T-cell (primary cell): ENCODE results near the gene UEVLD. TPM values are rescaled to one million over a fixed set of nuclear protein-coding genes. Genes with fewer than 3 reads are reported as not detected.

Experiments
- ATAC-seq, 4 experiments: fragments of 200-7000 bp in 3 of 4; fragments of 150-1000 bp in 1 of 4; cut with Tn5 transposase; replicated peaks in 1 of 4; 1 replicate in 3 of 4; 2 replicates in 1 of 4; pipeline ENCODE4 v1.10.0; 2021; ENCODE audit warnings: moderate library complexity in 3 of 4, mild to moderate bottlenecking in 2 of 4, moderate number of reproducible peaks in 1 of 4
- CTCF ChIA-PET, 2 donors: fragments of 300-600 bp; sonication (Branson Sonifier 250); formaldehyde crosslinking; loops; one replicate each; lab custom pipeline; 2022; ENCODE audit warnings: antibody characterized with exemption in 2 of 2; lab: Charles Lee
- POLR2A ChIA-PET, 2 donors: fragments of 300-600 bp; sonication (Branson Sonifier 250); formaldehyde crosslinking; loops; one replicate each; lab custom pipeline; 2022; ENCODE audit warnings: antibody characterized with exemption in 2 of 2; lab: Charles Lee
- DNase-seq, 35 experiments: peaks; one replicate each; pipeline versions ENCODE4 v3.0.0 to v3.0.0-alpha.2; 2013 to 2023
- H3K27ac ChIP-seq: one replicate; pipeline ENCODE4 v1.5.1; 2013; ENCODE audit warnings: low read length
- H3K27me3 ChIP-seq, 2 experiments: replicated peaks in 1 of 2; 1 replicate in 1 of 2; 2 replicates in 1 of 2; pipeline versions ENCODE4 v1.6.1 to v1.7.0; 2013; ENCODE audit warnings: low read length in 1 of 2, mixed read lengths in 1 of 2; ENCODE audit not compliant: control insufficient read depth in 2 of 2, insufficient read depth in 2 of 2; ENCODE audit errors: extremely low read depth in 1 of 2
- H3K36me3 ChIP-seq, 2 donors: 1 replicate in 1 of 2; 2 replicates in 1 of 2; pipeline versions ENCODE4 v1.6.1 to v1.7.0; 2013; ENCODE audit warnings: low read length in 1 of 2; ENCODE audit not compliant: control insufficient read depth in 2 of 2, insufficient read depth in 1 of 2; ENCODE audit errors: extremely low read depth in 1 of 2
- H3K4me1 ChIP-seq, 2 experiments: 1 replicate in 1 of 2; 2 replicates in 1 of 2; pipeline versions ENCODE4 v1.6.1 to v1.7.0; 2013; ENCODE audit warnings: low read length in 2 of 2, mixed read lengths in 1 of 2; ENCODE audit not compliant: insufficient read depth in 2 of 2, control insufficient read depth in 1 of 2; ENCODE audit errors: extremely low read depth in 1 of 2
- H3K4me3 ChIP-seq, 2 donors: 1 replicate in 1 of 2; 2 replicates in 1 of 2; pipeline versions ENCODE4 v1.5.1 to v1.7.0; 2013; ENCODE audit warnings: mild to moderate bottlenecking in 2 of 2, low read length in 1 of 2, moderate library complexity in 1 of 2; ENCODE audit not compliant: control insufficient read depth in 1 of 2; ENCODE audit errors: extremely low read depth in 1 of 2
- H3K9me3 ChIP-seq: 2 replicates; pipeline ENCODE4 v1.7.0; 2013
- H3K27ac Mint-ChIP-seq, 2 donors: one replicate each; pipeline ENCODE4 v1.8.0; 2020 to 2021; ENCODE audit warnings: mild to moderate bottlenecking in 2 of 2, mixed read lengths in 2 of 2
- H3K27me3 Mint-ChIP-seq, 2 donors: one replicate each; pipeline ENCODE4 v1.8.0; 2021 to 2022; ENCODE audit warnings: mixed read lengths in 2 of 2
- H3K36me3 Mint-ChIP-seq: one replicate; pipeline ENCODE4 v1.8.0; 2021; ENCODE audit warnings: mixed read lengths
- H3K4me1 Mint-ChIP-seq, 3 donors: one replicate each; pipeline ENCODE4 v1.8.0; 2020 to 2022; ENCODE audit warnings: mixed read lengths in 3 of 3, mild to moderate bottlenecking in 1 of 3
- H3K4me3 Mint-ChIP-seq, 3 donors: one replicate each; pipeline ENCODE4 v1.8.0; 2020 to 2022; ENCODE audit warnings: mild to moderate bottlenecking in 3 of 3, mixed read lengths in 3 of 3, moderate library complexity in 3 of 3
- H3K9me3 Mint-ChIP-seq, 3 donors: one replicate each; pipeline ENCODE4 v1.8.0; 2020 to 2022; ENCODE audit warnings: mixed read lengths in 3 of 3
- WGBS: methylation state at CpG from one replicate; pipeline ENCODE4 v1.1.5; 2013; ENCODE audit warnings: missing lambda C conversion rate; ENCODE audit not compliant: insufficient coverage; 5-methylcytosine and 5-hydroxymethylcytosine counted together
- total RNA-seq, 35 experiments: library from RNA in 6 of 35; stranded (reverse) in 6 of 35; fragments of 120-200 nt in 1 of 35; gene quantifications; one replicate each; pipeline versions ENCODE4 v1.2.1 to v1.2.4 and lab custom pipeline; 2013 to 2026

The UEVLD gene
- total RNA-seq, 5 donors from 2014 or later (not counting 1 experiment from before 2014, with no cell fraction given) = 3.9 to 9.0 (median 7.1) TPM

- Mint-ChIP-seq H3K36me3 (peaks cover 44% of the 10 kb centered on the region), H3K27me3 (no peaks in the 10 kb centered on the region), H3K4me3 (no peak overlapping the region), H3K4me1 (peaks cover 42 to 47% (median 44%) of the 10 kb centered on the region in 3 donors), H3K9me3 (no peaks in the 10 kb centered on the region), H3K27ac (no peak overlapping the region)
- Histone ChIP-seq H3K27ac (no peak overlapping the region), H3K9me3 (no peaks in the 10 kb centered on the region), H3K4me1 (peaks cover 10 to 20% of the 10 kb centered on the region in 2 experiments), H3K4me3 (no peak overlapping the region), H3K27me3 (no peaks in the 10 kb centered on the region), H3K36me3 (peaks cover 8 to 42% of the 10 kb centered on the region in 2 donors)
- DNase-seq (no peak), ATAC-seq (no peak)
- 97% methylated on average over 10 of the region's 10 CpGs for WGBS
- ChIA-PET POLR2A (no interaction called here), CTCF (interaction anchor here in 1 of 2 donors (0.6 to 1.1 kb wide), 2 partner anchors 11 to 18 kb away, joined by 3 to 4 read pairs; no protein-coding TSS in a partner anchor)
These were observed 26.1 kb upstream of the UEVLD start for GRCh38 chr11:18614667-18615066.

DNA sequence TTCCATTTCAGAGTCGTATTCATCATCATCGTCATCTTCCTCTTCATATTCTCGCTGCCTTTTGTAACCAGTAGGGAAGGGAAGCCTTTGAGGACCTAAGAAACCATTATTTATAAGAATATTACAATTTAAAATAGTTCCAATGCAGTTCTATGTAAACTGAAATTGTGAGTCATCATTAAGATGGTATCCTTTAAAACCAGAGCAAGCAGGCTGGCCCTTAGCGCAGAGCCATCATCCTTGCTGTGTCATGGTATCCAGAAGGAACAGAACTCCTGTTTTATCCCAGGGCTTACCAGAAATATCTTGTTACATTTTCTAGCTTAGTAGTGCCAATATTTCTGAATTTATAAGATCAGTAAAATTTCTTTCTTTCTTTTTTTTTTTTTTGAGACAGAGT lies 23.9 kb upstream of the UEVLD start:
- WGBS = no CpG with 5 or more reads among the region's 4 CpGs
- no peaks in the 10 kb centered on the region for H3K9me3 Mint-ChIP-seq
- no peaks in the 10 kb centered on the region for H3K27me3 Mint-ChIP-seq
- peaks cover 55% of the 10 kb centered on the region for H3K36me3 Mint-ChIP-seq
- Histone ChIP-seq H3K36me3 (peaks cover 8 to 62% of the 10 kb centered on the region in 2 donors), H3K27me3 (no peaks in the 10 kb centered on the region), H3K9me3 (no peaks in the 10 kb centered on the region), H3K4me1 (peaks cover 0 to 4% of the 10 kb centered on the region in 2 experiments), H3K27ac (no peak overlapping the region), H3K4me3 (no peak overlapping the region)
- CTCF ChIA-PET = interaction anchor here (0.7 to 1.2 kb wide), 3 partner anchors 19 to 118 kb away, joined by 3 to 5 read pairs (median 3); no protein-coding TSS in a partner anchor
- POLR2A ChIA-PET = interaction anchor here in 1 of 2 donors (0.6 kb wide), 1 partner anchor 8 kb away, joined by 6 read pairs; no protein-coding TSS in a partner anchor
- DNase-seq = no peak
- no peak for ATAC-seq
- peaks cover 20 to 28% (median 25%) of the 10 kb centered on the region in 3 donors for H3K4me1 Mint-ChIP-seq
- H3K27ac Mint-ChIP-seq = no peak overlapping the region
- no peak overlapping the region for H3K4me3 Mint-ChIP-seq

DNA sequence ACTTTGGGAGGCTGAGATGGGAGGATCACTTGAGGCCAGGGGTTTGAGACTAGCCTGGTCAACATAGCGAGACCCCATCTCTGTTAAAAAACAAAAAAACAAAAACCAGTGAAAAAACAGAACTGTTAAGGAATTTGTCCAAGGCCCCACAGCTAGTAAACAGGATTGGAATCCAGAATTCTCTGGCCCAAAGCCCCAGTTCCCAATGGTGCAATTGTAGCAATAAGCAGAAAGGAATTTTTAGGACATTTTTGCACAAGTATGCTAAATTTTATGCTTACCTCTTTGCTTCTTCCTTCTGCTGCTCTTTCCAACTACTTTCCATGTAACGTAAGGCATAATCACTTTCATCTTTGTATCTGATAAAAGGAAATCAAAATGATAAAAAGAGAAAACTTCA lies 22.7 kb upstream of the UEVLD start:
- ATAC-seq = no peak
- no peak overlapping the region for H3K4me3 Mint-ChIP-seq
- Histone ChIP-seq H3K4me3 (no peak overlapping the region), H3K27ac (no peak overlapping the region), H3K4me1 (no peaks in the 10 kb centered on the region), H3K27me3 (no peaks in the 10 kb centered on the region), H3K36me3 (peaks cover 14 to 67% of the 10 kb centered on the region in 2 donors), H3K9me3 (no peaks in the 10 kb centered on the region)
- no peaks in the 10 kb centered on the region for H3K9me3 Mint-ChIP-seq
- H3K4me1 Mint-ChIP-seq = peaks cover 8 to 16% (median 13%) of the 10 kb centered on the region in 3 donors
- peaks cover 57% of the 10 kb centered on the region for H3K36me3 Mint-ChIP-seq
- WGBS = 100% methylated on average over 1 of the region's 2 CpGs
- H3K27me3 Mint-ChIP-seq = no peaks in the 10 kb centered on the region
- H3K27ac Mint-ChIP-seq = no peak overlapping the region
- CTCF ChIA-PET = interaction anchor here in 1 of 2 donors (1.6 kb wide), 1 partner anchor 22 kb away, joined by 4 read pairs; no protein-coding TSS in a partner anchor
- POLR2A ChIA-PET = no interaction called here
- no peak for DNase-seq

DNA sequence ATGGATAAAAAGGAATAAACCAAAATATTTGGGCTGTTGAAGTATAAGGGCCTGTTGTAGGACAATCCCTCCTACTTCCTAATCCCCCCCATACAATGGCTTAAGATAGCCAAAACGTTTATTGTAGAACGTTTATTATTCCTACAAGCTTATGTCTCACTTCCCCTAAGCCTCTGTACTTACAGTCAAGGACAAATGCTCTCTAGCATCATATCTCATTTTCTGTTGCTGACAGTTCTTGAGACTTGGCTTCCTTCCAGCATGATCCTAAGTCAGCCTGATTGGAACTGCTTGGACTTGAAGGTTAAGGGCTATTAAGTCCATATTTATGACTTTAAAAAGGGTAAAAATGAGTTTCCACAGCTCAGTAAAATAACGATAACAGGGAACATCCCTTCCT lies 19.8 kb upstream of the UEVLD start:
- no peak for DNase-seq
- Mint-ChIP-seq H3K27ac (no peak overlapping the region), H3K4me1 (peaks cover 0 to 2% (median 0%) of the 10 kb centered on the region in 3 donors), H3K36me3 (peaks cover 33% of the 10 kb centered on the region), H3K4me3 (no peak overlapping the region), H3K9me3 (no peaks in the 10 kb centered on the region), H3K27me3 (no peaks in the 10 kb centered on the region)
- H3K27me3 ChIP-seq = no peaks in the 10 kb centered on the region
- H3K9me3 ChIP-seq = no peaks in the 10 kb centered on the region
- no peak overlapping the region for H3K4me3 ChIP-seq
- ChIA-PET POLR2A (interaction anchor here (0.5 to 0.9 kb wide), 2 partner anchors 27 to 28 kb away, joined by 4 to 5 read pairs; no protein-coding TSS in a partner anchor), CTCF (no interaction called here)
- peaks cover 6 to 45% of the 10 kb centered on the region in 2 donors for H3K36me3 ChIP-seq
- 100% methylated on average over 2 of the region's 3 CpGs for WGBS
- no peaks in the 10 kb centered on the region for H3K4me1 ChIP-seq
- H3K27ac ChIP-seq = no peak overlapping the region
- ATAC-seq = no peak

DNA sequence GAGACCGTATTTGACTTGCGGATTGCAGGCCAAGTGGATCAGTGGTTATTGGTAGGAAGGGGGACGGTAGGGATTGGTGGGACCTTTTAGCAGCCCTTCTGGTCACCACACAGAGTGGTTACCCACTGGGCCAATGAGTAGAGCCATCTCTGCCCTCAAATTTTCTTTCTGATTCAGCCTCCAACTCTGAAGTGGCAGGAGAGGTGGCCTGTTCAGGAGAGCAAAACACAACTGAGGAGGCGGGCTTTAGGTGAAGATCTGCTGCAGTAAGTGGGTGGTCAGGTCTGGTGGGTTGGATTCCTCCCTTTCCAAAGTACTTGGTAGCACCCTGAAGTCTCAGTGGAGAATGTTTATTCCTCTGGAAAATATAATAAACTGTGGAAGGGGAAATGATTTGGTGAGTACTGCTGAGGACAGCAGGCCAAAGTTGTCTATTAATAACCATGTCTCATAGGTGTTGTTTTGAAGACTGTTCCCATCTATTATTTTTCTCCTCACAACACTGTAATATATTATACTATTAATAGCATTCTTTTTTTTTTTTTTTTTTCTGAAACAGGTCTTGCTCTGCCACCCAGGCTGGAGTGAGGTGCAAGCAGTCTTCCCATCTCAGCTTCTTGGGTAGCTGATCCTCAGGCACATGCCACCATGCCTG lies 12.5 kb upstream of the UEVLD start:
- Histone ChIP-seq H3K36me3 (peaks cover 0 to 3% of the 10 kb centered on the region in 2 donors), H3K4me3 (no peak overlapping the region), H3K27ac (no peak overlapping the region), H3K9me3 (no peaks in the 10 kb centered on the region), H3K27me3 (no peaks in the 10 kb centered on the region), H3K4me1 (no peaks in the 10 kb centered on the region)
- no peaks in the 10 kb centered on the region for H3K4me1 Mint-ChIP-seq
- H3K27ac Mint-ChIP-seq = no peak overlapping the region
- POLR2A ChIA-PET = interaction anchor here (0.6 to 0.7 kb wide), 2 partner anchors 22 to 266 kb away, joined by 6 to 15 read pairs; no protein-coding TSS in a partner anchor
- H3K36me3 Mint-ChIP-seq = no peaks in the 10 kb centered on the region
- H3K9me3 Mint-ChIP-seq = no peaks in the 10 kb centered on the region
- no peaks in the 10 kb centered on the region for H3K27me3 Mint-ChIP-seq
- no peak overlapping the region for H3K4me3 Mint-ChIP-seq
- no peak for ATAC-seq
- CTCF ChIA-PET = interaction anchor here in 1 of 2 donors (0.7 kb wide), 1 partner anchor 32 kb away, joined by 4 read pairs; no protein-coding TSS in a partner anchor
- WGBS = 93% methylated on average over 3 of the region's 4 CpGs
- no peak for DNase-seq

DNA sequence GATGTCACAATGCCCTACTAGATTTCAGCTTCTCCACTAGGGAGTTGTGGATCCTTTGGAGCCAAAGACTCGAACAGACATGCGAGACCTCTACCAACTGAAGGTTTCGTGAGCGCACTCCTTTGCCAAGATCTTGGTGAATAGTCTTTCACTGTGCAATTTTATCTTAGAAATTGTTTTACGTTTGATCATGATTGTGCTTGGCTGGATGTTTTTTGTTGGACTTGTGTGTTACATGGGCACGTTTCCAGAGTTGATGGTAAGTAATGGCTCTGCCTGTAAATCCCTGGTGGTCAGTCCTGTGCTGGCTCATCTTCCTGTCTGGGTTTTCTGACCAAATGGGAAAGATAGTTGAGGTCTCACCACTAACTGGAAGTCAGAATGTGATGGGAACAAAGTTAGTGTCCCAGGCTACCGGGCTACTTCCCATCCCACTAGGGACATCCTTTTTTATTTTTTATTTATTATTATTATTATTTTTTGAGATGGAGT lies 11.3 kb upstream of the UEVLD start, which contains the start of gene MISFA:
TSS of gene MISFA (plus strand) at position 51 of the 492 bp plus-strand sequence. CDS start at position 191, 140 bp downstream.
- H3K9me3 Mint-ChIP-seq = no peaks in the 10 kb centered on the region
- H3K4me1 Mint-ChIP-seq = no peaks in the 10 kb centered on the region
- H3K4me3 Mint-ChIP-seq = no peak within 1 kb of the TSS
- no peaks in the 10 kb centered on the region for H3K4me1 ChIP-seq
- DNase-seq (no peak), ATAC-seq (no peak)
- CTCF ChIA-PET = no interaction called here
- no peaks in the 10 kb centered on the region for H3K36me3 ChIP-seq
- WGBS = 95% methylated on average over 4 of the region's 7 CpGs
- no peak within 1 kb of the TSS for H3K27ac Mint-ChIP-seq
- H3K4me3 ChIP-seq = no peak within 1 kb of the TSS
- H3K27me3 Mint-ChIP-seq = no peaks in the 10 kb centered on the region
- POLR2A ChIA-PET = no interaction called here
- H3K27ac ChIP-seq = no peak within 1 kb of the TSS
- no peaks in the 10 kb centered on the region for H3K9me3 ChIP-seq
- no peaks in the 10 kb centered on the region for H3K36me3 Mint-ChIP-seq
- no peaks in the 10 kb centered on the region for H3K27me3 ChIP-seq
